Measurements from ENCODE around the gene SELENON.

SELENON gene

GRCh38 chr1:25867210-25867991, 67.4 kb downstream of the SELENON start:
- no peak for DNase-seq

Measured in NCI-H1436 (cell line).